ENCODE data around the gene FLNB. TPM values are rescaled to one million over a fixed set of nuclear protein-coding genes. Genes with fewer than 3 reads are reported as not detected.

FLNB gene
- total RNA-seq, 1 donor from 2014 or later: 40.4 TPM

DNA sequence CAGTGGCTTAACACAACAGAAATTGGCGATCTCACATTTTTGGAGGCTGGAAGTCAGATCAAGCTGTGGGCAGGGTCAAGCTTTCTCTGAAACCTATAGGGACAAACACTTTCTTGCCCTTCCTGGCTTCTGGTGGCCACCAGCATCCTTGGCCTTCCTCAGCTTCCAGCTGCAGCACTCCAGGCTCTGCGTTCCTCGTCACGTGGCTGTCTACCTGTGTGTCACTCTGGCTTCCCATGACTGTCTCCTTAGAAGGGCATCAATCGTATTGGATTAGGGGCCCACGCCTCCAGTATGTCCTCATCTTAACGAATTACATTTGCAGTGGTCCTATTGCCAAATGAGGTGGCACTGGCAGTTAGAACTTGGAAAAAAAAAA lies 176.7 kb downstream of the FLNB start:
- Mint-ChIP-seq H3K4me1 (peaks cover 20% of the 10 kb centered on the region), H3K36me3 (ENCODE audit: low read depth) (no peaks in the 10 kb centered on the region), H3K27ac (ENCODE audit: unreplicated experiment) (no peak overlapping the region), H3K9me3 (no peaks in the 10 kb centered on the region), H3K4me3 (no peak overlapping the region), H3K27me3 (ENCODE audit: low read depth) (peaks cover 7% of the 10 kb centered on the region)
- DNase-seq (ENCODE audit: low read depth, low spot score): no peak
- TF ChIP-seq, protein P1, sequence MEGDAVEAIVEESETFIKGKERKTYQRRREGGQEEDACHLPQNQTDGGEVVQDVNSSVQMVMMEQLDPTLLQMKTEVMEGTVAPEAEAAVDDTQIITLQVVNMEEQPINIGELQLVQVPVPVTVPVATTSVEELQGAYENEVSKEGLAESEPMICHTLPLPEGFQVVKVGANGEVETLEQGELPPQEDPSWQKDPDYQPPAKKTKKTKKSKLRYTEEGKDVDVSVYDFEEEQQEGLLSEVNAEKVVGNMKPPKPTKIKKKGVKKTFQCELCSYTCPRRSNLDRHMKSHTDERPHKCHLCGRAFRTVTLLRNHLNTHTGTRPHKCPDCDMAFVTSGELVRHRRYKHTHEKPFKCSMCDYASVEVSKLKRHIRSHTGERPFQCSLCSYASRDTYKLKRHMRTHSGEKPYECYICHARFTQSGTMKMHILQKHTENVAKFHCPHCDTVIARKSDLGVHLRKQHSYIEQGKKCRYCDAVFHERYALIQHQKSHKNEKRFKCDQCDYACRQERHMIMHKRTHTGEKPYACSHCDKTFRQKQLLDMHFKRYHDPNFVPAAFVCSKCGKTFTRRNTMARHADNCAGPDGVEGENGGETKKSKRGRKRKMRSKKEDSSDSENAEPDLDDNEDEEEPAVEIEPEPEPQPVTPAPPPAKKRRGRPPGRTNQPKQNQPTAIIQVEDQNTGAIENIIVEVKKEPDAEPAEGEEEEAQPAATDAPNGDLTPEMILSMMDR (conservative IDR thresholded peaks at IDR 0.05): no peak

DNA sequence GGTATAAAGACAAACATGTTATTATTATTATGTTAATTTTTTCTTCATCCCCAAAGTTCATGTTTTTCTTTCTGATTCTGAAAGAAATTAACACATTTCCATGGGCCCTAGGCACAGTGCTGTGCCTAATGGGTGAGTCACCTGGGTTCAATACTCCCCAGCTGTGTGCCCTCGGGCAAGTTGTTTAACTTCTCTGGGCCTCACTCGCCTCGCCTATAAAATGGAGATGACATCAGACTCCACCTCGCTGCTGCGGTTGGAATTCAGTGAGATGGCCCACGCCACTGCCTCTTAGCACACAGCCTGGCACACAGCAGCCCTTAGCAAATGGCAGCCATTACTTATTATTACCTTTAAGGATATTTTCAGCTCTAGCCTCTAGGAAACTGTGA lies 179.9 kb downstream of the FLNB start:
- Mint-ChIP-seq H3K36me3 (ENCODE audit: low read depth) (no peaks in the 10 kb centered on the region), H3K9me3 (no peaks in the 10 kb centered on the region), H3K27me3 (ENCODE audit: low read depth) (peaks cover 4% of the 10 kb centered on the region), H3K4me1 (peaks cover 26% of the 10 kb centered on the region), H3K4me3 (no peak overlapping the region), H3K27ac (ENCODE audit: unreplicated experiment) (no peak overlapping the region)
- DNase-seq (ENCODE audit: low read depth, low spot score): no peak
- TF ChIP-seq, protein P1 (conservative IDR thresholded peaks at IDR 0.05): no peak

DNA sequence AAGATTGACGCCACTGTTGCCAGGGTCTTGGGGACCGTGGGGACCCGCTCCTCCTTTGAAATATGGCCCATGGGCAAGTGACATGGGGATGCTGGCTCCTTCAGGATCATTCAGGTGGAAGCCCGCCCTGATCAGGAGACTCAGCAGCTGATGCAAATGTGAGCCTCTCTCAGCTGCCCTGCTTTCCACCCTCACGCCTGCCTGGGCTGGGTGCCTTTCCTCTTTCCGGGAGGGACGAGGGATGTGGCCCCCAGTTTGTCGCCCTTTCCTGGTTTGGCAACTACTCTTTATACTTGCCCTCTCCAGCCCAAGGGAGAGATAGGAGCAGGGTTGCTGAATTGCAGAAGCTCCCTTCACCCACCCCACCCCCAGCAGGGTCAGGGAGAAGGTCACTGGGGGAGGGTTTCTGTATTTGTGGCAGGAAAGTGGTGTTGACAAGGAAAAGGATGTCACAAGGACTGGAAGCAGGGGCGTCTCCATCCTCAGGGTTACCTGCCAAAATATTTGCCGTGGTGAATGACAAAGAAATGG lies 180.8 kb downstream of the FLNB start:
- DNase-seq (ENCODE audit: low read depth, low spot score): no peak
- peaks cover 26% of the 10 kb centered on the region for H3K4me1 Mint-ChIP-seq
- H3K9me3 Mint-ChIP-seq: no peaks in the 10 kb centered on the region
- TF ChIP-seq, protein P1 (conservative IDR thresholded peaks at IDR 0.05): no peak
- H3K4me3 Mint-ChIP-seq: no peak overlapping the region
- H3K36me3 Mint-ChIP-seq (ENCODE audit: low read depth): no peaks in the 10 kb centered on the region
- peaks cover 2% of the 10 kb centered on the region for H3K27me3 Mint-ChIP-seq (ENCODE audit: low read depth)
- H3K27ac Mint-ChIP-seq (ENCODE audit: unreplicated experiment): peak overlapping the region; percentile 67

DNA sequence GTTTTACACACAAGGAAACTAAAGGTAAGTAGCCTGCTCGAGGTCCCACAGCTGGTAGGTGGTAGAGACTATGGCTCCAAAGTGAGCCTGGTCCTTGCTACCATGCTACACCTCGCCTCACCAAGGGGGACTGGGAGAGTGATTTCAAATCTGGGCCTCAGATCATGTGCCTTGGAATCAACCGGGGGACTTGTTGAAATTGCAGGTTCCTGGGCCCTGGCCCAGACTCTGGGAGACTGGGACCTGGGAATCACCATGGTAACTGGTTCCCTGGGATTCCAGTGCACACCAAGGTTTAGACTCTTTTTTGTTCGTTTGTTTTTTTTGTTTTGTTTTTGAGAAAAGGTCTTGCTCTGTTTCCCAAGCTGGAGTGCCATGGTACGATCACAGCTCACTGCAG lies 181.5 kb downstream of the FLNB start:
- Mint-ChIP-seq H3K27me3 (ENCODE audit: low read depth) (no peaks in the 10 kb centered on the region), H3K9me3 (no peaks in the 10 kb centered on the region), H3K4me3 (no peak overlapping the region), H3K4me1 (peaks cover 26% of the 10 kb centered on the region), H3K36me3 (ENCODE audit: low read depth) (no peaks in the 10 kb centered on the region), H3K27ac (ENCODE audit: unreplicated experiment) (peak overlapping the region; percentile 12)
- no peak for DNase-seq (ENCODE audit: low read depth, low spot score)
- TF ChIP-seq, protein P1 (conservative IDR thresholded peaks at IDR 0.05): no peak

DNA sequence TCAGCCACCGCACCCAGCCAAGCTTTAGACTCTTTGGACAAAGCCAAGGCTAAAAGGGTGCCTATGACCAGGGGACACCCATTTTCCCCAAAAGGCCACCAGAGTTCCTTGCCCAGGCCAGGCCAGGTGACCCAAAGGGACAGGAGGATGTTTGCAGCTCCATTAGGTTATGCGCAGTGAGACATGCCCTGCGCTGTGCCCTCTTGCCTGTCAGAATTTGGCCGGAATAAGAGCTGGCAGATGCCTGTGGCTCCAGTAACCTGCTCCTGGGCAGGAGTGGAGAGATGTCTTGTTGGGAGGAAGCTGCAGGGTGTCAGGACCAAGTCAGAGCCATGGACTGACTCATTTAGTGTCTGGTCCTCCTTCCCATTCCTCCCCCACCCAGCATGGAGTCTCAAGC lies 182.1 kb downstream of the FLNB start:
- Mint-ChIP-seq H3K36me3 (ENCODE audit: low read depth) (no peaks in the 10 kb centered on the region), H3K27me3 (ENCODE audit: low read depth) (no peaks in the 10 kb centered on the region), H3K27ac (ENCODE audit: unreplicated experiment) (no peak overlapping the region), H3K4me1 (peaks cover 26% of the 10 kb centered on the region), H3K9me3 (no peaks in the 10 kb centered on the region), H3K4me3 (no peak overlapping the region)
- TF ChIP-seq, protein P1 (conservative IDR thresholded peaks at IDR 0.05): no peak
- DNase-seq (ENCODE audit: low read depth, low spot score): no peak

DNA sequence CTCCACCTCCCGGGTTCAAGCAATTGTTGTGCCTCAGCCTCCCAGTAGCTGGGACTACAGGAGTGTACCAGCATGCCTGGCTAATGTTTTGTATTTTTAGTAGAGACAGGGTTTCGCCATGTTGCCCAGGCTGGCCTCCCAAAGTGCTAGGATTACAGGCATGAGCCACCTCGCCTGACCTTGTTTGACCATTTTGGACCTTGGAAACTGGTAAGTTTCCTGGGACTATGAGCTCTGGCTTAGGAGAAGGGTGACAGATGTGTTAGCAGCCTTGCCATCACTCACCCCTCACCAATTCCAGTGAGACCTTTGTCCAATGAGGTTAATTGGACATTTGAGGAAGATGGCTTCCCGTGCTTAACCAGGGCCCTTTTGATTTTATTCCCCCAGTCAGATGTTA lies 182.7 kb downstream of the FLNB start:
- Mint-ChIP-seq H3K36me3 (ENCODE audit: low read depth) (no peaks in the 10 kb centered on the region), H3K4me3 (no peak overlapping the region), H3K27ac (ENCODE audit: unreplicated experiment) (no peak overlapping the region), H3K27me3 (ENCODE audit: low read depth) (no peaks in the 10 kb centered on the region), H3K4me1 (peaks cover 26% of the 10 kb centered on the region), H3K9me3 (no peaks in the 10 kb centered on the region)
- TF ChIP-seq, protein P1 (conservative IDR thresholded peaks at IDR 0.05): no peak
- DNase-seq (ENCODE audit: low read depth, low spot score): no peak

Data from neural crest cell (in vitro differentiated cells).